SK-N-SH (cell line): Measurements from ENCODE around the gene TRNP1. TPM values are rescaled to one million over a fixed set of nuclear protein-coding genes. Genes with fewer than 3 reads are reported as not detected.

Experiments used
- CTCF ChIA-PET: fragments of 300-600, 350-600 bp; formaldehyde crosslinking; extraction: SDS; loops from one replicate; lab custom pipeline; 2021; lab: Yijun Ruan, JAX
- POLR2A ChIA-PET: fragments of 350-600 bp; sonication (Branson Sonifier 250); formaldehyde crosslinking; extraction: SDS; loops from one replicate; lab custom pipeline; 2020; ENCODE audit warnings: antibody characterized with exemption, inconsistent platforms; lab: Yijun Ruan, JAX
- DNase-seq: peaks from one replicate; pipeline ENCODE4 v3.0.0; 2012
- H2AFZ ChIP-seq: fragments of 200-600 bp; sonication (generic); 2 replicates; pipeline ENCODE4 v1.8.1; 2016; ENCODE audit warnings: antibody characterized with exemption, mild to moderate bottlenecking, low read depth
- H3F3A ChIP-seq: fragments of 200-600 bp; sonication (generic); replicated peaks from 2 replicates; pipeline ENCODE3; 2016; ENCODE audit warnings: antibody characterized with exemption, mild to moderate bottlenecking; ENCODE audit not compliant: insufficient read depth
- H3K27ac ChIP-seq, 2 experiments: fragments of 200-500 bp in 1 of 2; fragments of 200-600 bp in 1 of 2; sonication (Bioruptor generic) in 1 of 2; sonication (generic), shearing (Covaris generic) in 1 of 2; 2 replicates each; pipeline versions ENCODE4 v1.5.1 to v1.6.1; 2014 to 2016; ENCODE audit warnings: low read depth in 2 of 2, inconsistent platforms in 1 of 2, low read length in 1 of 2, mild to moderate bottlenecking in 1 of 2, mixed read lengths in 1 of 2
- H3K27me3 ChIP-seq: fragments of 200-600 bp; sonication (generic), shearing (Covaris generic); 2 replicates; pipeline ENCODE4 v1.6.1; 2016; ENCODE audit warnings: mixed run types; ENCODE audit not compliant: insufficient read depth
- H3K36me3 ChIP-seq, 2 experiments: fragments of 200-500 bp in 1 of 2; fragments of 200-600 bp in 1 of 2; sonication (Bioruptor generic) in 1 of 2; sonication (generic) in 1 of 2; replicated peaks in 1 of 2; 2 replicates each; pipeline versions ENCODE3 to v1.5.1; 2014 to 2016; ENCODE audit warnings: low read length in 1 of 2, mild to moderate bottlenecking in 1 of 2; ENCODE audit not compliant: insufficient read depth in 2 of 2, control insufficient read depth in 1 of 2
- H3K4me1 ChIP-seq, 2 experiments: fragments of 200-500 bp in 1 of 2; fragments of 200-600 bp in 1 of 2; sonication (Bioruptor generic) in 1 of 2; sonication (generic), shearing (Covaris generic) in 1 of 2; 2 replicates each; pipeline versions ENCODE4 v1.5.1 to v1.6.1; 2014 to 2016; ENCODE audit warnings: low read depth in 1 of 2, low read length in 1 of 2, mixed run types in 1 of 2; ENCODE audit not compliant: insufficient read depth in 2 of 2, control insufficient read depth in 1 of 2
- H3K4me2 ChIP-seq: fragments of 200-600 bp; sonication (generic), shearing (Covaris generic); 2 replicates; pipeline ENCODE4 v1.6.1; 2017; ENCODE audit warnings: mixed run types
- H3K4me3 ChIP-seq, 2 experiments: fragments of 200-500 bp in 1 of 2; fragments of 200-600 bp in 1 of 2; sonication (Bioruptor generic) in 1 of 2; sonication (generic), shearing (Covaris generic) in 1 of 2; 2 replicates each; pipeline versions ENCODE4 v1.5.1 to v1.8.1; 2014 to 2016; ENCODE audit warnings: low read depth in 2 of 2, inconsistent platforms in 1 of 2, low read length in 1 of 2, mild to moderate bottlenecking in 1 of 2, mixed read lengths in 1 of 2, moderate library complexity in 1 of 2
- H3K79me2 ChIP-seq: fragments of 200-600 bp; sonication (generic); 2 replicates; pipeline ENCODE4 v1.8.1; 2017; ENCODE audit warnings: mild to moderate bottlenecking; ENCODE audit not compliant: insufficient read depth
- H3K9ac ChIP-seq: fragments of 200-600 bp; sonication (generic); 2 replicates; pipeline ENCODE4 v1.6.1; 2017; ENCODE audit warnings: mixed run types
- H3K9me2 ChIP-seq: fragments of 200-600 bp; sonication (generic); 2 replicates; pipeline ENCODE4 v1.6.1; 2017; ENCODE audit warnings: mixed run types
- H3K9me3 ChIP-seq: fragments of 200-600 bp; sonication (generic); 2 replicates; pipeline ENCODE4 v1.6.1; 2017; ENCODE audit warnings: mixed run types, mild to moderate bottlenecking, moderate library complexity
- H4K20me1 ChIP-seq: fragments of 200-600 bp; sonication (generic); 2 replicates; pipeline ENCODE4 v1.6.1; 2017; ENCODE audit warnings: mild to moderate bottlenecking, mixed run types; ENCODE audit not compliant: insufficient read depth
- CTCF ChIP-seq: fragments of 200-600 bp; sonication (generic); IDR thresholded peaks from 2 replicates; pipeline ENCODE4 v1.6.1; 2017; ENCODE audit warnings: antibody characterized with exemption, mild to moderate bottlenecking, moderate library complexity
- FOSL2 ChIP-seq: IDR thresholded peaks from 2 replicates; pipeline ENCODE4 v1.4.0; 2012; ENCODE audit warnings: low read depth, mild to moderate bottlenecking, moderate library complexity, borderline replicate concordance
- FOXJ3 ChIP-seq: sonication (generic); formaldehyde crosslinking; IDR thresholded peaks from 2 replicates; pipeline ENCODE4 v1.5.1; 2020; ENCODE audit warnings: mild to moderate bottlenecking, missing genetic modification reagents
- IRF3 ChIP-seq: fragments of 150-350 bp; IDR thresholded peaks from 2 replicates; pipeline ENCODE4 v1.6.1; 2016; ENCODE audit warnings: mild to moderate bottlenecking, low read depth, low read length
- RAD21 ChIP-seq: IDR thresholded peaks from 2 replicates; pipeline ENCODE4 v1.6.1; 2012; ENCODE audit warnings: mild to moderate bottlenecking, low read length
- ZBTB33 ChIP-seq: IDR thresholded peaks from 2 replicates; pipeline ENCODE4 v1.4.0; 2012; ENCODE audit warnings: low read depth, borderline replicate concordance
- WGBS: methylation state at CpG from one replicate; pipeline ENCODE4 v1.1.6; 2017; ENCODE audit warnings: low lambda C conversion rate; 5-methylcytosine and 5-hydroxymethylcytosine counted together
- polyA plus RNA-seq, 3 experiments: library from polyadenylated mRNA; depleted of rRNA; stranded (reverse); fragments of >200 nt; gene quantifications; 2 replicates each; pipeline ENCODE4 v1.2.3, GENCODE V29; 2012

The TRNP1 gene
- polyA plus RNA-seq, 1 of the 3 experiments (the other 2 are of a cell fraction), result 8.8 TPM

GRCh38 chr1:26996665-26997064, 3.2 kb downstream of the TRNP1 start:
- ChIA-PET POLR2A (interaction anchor here (0.8 kb wide), 1 partner anchor 1786 kb away, joined by 3 read pairs; no protein-coding TSS in a partner anchor), CTCF (interaction anchor here (0.7 to 3.7 kb wide), 15 partner anchors 8 to 154 kb away, joined by 3 to 44 read pairs (median 12); partner anchors contain the start of genes NR0B2 and TENT5B)
- H3K9me2 ChIP-seq, result no peaks in the 10 kb centered on the region
- TF ChIP-seq FOXJ3 (CRISPR knock-in tag), result no peak
- no peak for TF ChIP-seq CTCF
- no peak for TF ChIP-seq ZBTB33
- no peak for TF ChIP-seq IRF3
- no peak overlapping the region for H3K9ac ChIP-seq
- H3K9me3 ChIP-seq, result no peaks in the 10 kb centered on the region
- no peaks in the 10 kb centered on the region for H3K27me3 ChIP-seq
- H3K36me3 ChIP-seq, result no peaks in the 10 kb centered on the region
- peaks cover 18% of the 10 kb centered on the region for H3F3A ChIP-seq
- peak overlapping the region; percentile 84; the same call in 1 of the 2 replicates for H3K4me2 ChIP-seq
- DNase-seq, result no peak
- peaks cover 12 to 27% of the 10 kb centered on the region in 2 experiments; a peak in 3 of 4 replicates for H3K4me1 ChIP-seq
- no peak overlapping the region for H3K4me3 ChIP-seq
- H3K27ac ChIP-seq, result no peak overlapping the region
- no peak overlapping the region for H2AFZ ChIP-seq
- peaks cover 5% of the 10 kb centered on the region for H3K79me2 ChIP-seq
- no peaks in the 10 kb centered on the region; the same call in 1 of the 2 replicates for H4K20me1 ChIP-seq
- 84% methylated on average over 4 of the region's 4 CpGs for WGBS

GRCh38 chr1:26998429-26999300, 5.2 kb downstream of the TRNP1 start:
- POLR2A ChIA-PET, result interaction anchor here (0.6 kb wide), 1 partner anchor 55 kb away, joined by 3 read pairs; no protein-coding TSS in a partner anchor
- CTCF ChIA-PET, result interaction anchor here (0.6 to 3.7 kb wide), 35 partner anchors 8 to 297 kb away, joined by 3 to 44 read pairs (median 5); partner anchors contain the start of genes GPATCH3 and TENT5B

More at GRCh38 chr1:26998429-26999300, 5.2 kb downstream of the TRNP1 start:
- H3K4me2 ChIP-seq, result peak overlapping the region; percentile 74
- peak overlapping the region in 1 of 2 experiments; percentile 92; a peak in 2 of 4 replicates for H3K27ac ChIP-seq
- no peak for DNase-seq
- H3K9me2 ChIP-seq, result no peaks in the 10 kb centered on the region
- no peak overlapping the region for H3K4me3 ChIP-seq
- no peaks in the 10 kb centered on the region for H3K9me3 ChIP-seq
- no peaks in the 10 kb centered on the region for H3K27me3 ChIP-seq
- H3K79me2 ChIP-seq, result peaks cover 5% of the 10 kb centered on the region
- 0 out of 2 replicates have a peak overlapping the region, but pooled peaks have one; percentile 13 for H2AFZ ChIP-seq
- peaks cover 8 to 30% of the 10 kb centered on the region in 2 experiments; a peak in 3 of 4 replicates for H3K4me1 ChIP-seq
- peak overlapping the region; percentile 53 for H3K9ac ChIP-seq
- 88% methylated on average over 9 of the region's 11 CpGs for WGBS
- no peaks in the 10 kb centered on the region for H3K36me3 ChIP-seq
- peak; percentile 55; the same call in 1 of the 2 replicates for TF ChIP-seq FOSL2
- TF ChIP-seq RAD21, result no peak
- peaks cover 15% of the 10 kb centered on the region for H3F3A ChIP-seq
- H4K20me1 ChIP-seq, result no peaks in the 10 kb centered on the region; the same call in 1 of the 2 replicates
